Inflammatory macrophage treated with lipopolysaccharide for 1 hour (primary cell): Measurements from ENCODE around the gene EEPD1.
"Not testable (repeated sequence)": the region's sequence is repeated elsewhere in the genome, so short reads cannot be mapped to it uniquely, and the experiment has no call there.

Source experiments
- DNase-seq, 2 donors: peaks; one replicate each; pipeline ENCODE4 v3.0.0-alpha.2; 2020 to 2022

Gene EEPD1

GRCh38 chr7:36305648-36306047 lies 152.6 kb downstream of the EEPD1 start:
- no peak for DNase-seq

- DNase-seq: no peak
Observed at GRCh38 chr7:36306222-36306621, 153.2 kb downstream of the EEPD1 start.

GRCh38 chr7:36306722-36307121 lies 153.7 kb downstream of the EEPD1 start:
- DNase-seq: no peak

GRCh38 chr7:36308031-36308430 lies 155.0 kb downstream of the EEPD1 start:
- no peak for DNase-seq

GRCh38 chr7:36309301-36309700 lies 156.2 kb downstream of the EEPD1 start:
- DNase-seq: no peak

- no peak for DNase-seq
Observed at GRCh38 chr7:36309716-36310115, 156.7 kb downstream of the EEPD1 start.

- no peak for DNase-seq
Observed at GRCh38 chr7:36310897-36311296, 157.8 kb downstream of the EEPD1 start.

GRCh38 chr7:36311539-36311938 lies 158.5 kb downstream of the EEPD1 start:
- DNase-seq: no peak

- DNase-seq: no peak
Observed at GRCh38 chr7:36312064-36312914, 159.2 kb downstream of the EEPD1 start.

GRCh38 chr7:36312915-36313334 lies 159.9 kb downstream of the EEPD1 start:
- no peak for DNase-seq

- DNase-seq: no peak
Observed at GRCh38 chr7:36313607-36314006, 160.6 kb downstream of the EEPD1 start.

- no peak for DNase-seq
Observed at GRCh38 chr7:36314491-36314890, 161.4 kb downstream of the EEPD1 start.

- DNase-seq: peak; percentile 8 to 22
Observed at GRCh38 chr7:36315309-36315944, 162.4 kb downstream of the EEPD1 start.

- DNase-seq: no peak
Observed at GRCh38 chr7:36316319-36316718, 163.3 kb downstream of the EEPD1 start.

- DNase-seq: no peak
Observed at GRCh38 chr7:36317276-36317675, 164.2 kb downstream of the EEPD1 start.

GRCh38 chr7:36318116-36318515 lies 165.1 kb downstream of the EEPD1 start:
- no peak for DNase-seq

- DNase-seq: not testable (repeated sequence)
Observed at GRCh38 chr7:36321284-36321683, 168.2 kb downstream of the EEPD1 start.

GRCh38 chr7:36336390-36336789 lies 183.3 kb downstream of the EEPD1 start:
- DNase-seq: no peak

GRCh38 chr7:36338256-36338655 lies 185.2 kb downstream of the EEPD1 start:
- no peak for DNase-seq

- DNase-seq: no peak
Observed at GRCh38 chr7:36343548-36343947, 190.5 kb downstream of the EEPD1 start.

GRCh38 chr7:36344622-36345021 lies 191.6 kb downstream of the EEPD1 start:
- no peak for DNase-seq

- peak in 1 of 2 donors; percentile 9 for DNase-seq
Observed at GRCh38 chr7:36346260-36346831, 193.3 kb downstream of the EEPD1 start.

- DNase-seq: no peak
Observed at GRCh38 chr7:36348256-36348655, 195.2 kb downstream of the EEPD1 start.

- DNase-seq: no peak
Observed at GRCh38 chr7:36348771-36349170, 195.7 kb downstream of the EEPD1 start.
